ENCODE results near the gene CHST9.
"Not testable (repeated sequence)": the region's sequence is repeated elsewhere in the genome, so short reads cannot be mapped to it uniquely, and the experiment has no call there.

The CHST9 gene

DNA sequence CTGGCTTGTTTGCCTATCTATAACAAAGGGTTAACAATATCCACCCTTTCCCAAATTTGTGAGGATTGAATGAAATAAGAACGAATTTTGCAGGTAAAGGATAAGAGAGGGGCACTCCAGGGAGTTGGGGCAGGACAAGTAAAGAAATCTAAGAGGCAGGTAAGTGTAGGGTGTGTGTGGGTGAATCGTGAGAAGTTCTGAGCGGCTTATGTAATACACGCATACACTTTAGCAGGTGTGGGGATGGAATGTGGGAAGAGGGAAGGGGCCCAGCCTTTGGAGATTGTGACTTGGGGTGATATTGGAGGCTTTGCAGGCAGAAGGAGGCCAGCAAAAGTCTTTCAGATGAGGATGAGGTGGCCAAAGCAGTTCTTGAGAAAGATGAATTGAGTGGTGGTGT is 236.4 kb downstream of the CHST9 start:
- TF ChIP-seq, protein P1, sequence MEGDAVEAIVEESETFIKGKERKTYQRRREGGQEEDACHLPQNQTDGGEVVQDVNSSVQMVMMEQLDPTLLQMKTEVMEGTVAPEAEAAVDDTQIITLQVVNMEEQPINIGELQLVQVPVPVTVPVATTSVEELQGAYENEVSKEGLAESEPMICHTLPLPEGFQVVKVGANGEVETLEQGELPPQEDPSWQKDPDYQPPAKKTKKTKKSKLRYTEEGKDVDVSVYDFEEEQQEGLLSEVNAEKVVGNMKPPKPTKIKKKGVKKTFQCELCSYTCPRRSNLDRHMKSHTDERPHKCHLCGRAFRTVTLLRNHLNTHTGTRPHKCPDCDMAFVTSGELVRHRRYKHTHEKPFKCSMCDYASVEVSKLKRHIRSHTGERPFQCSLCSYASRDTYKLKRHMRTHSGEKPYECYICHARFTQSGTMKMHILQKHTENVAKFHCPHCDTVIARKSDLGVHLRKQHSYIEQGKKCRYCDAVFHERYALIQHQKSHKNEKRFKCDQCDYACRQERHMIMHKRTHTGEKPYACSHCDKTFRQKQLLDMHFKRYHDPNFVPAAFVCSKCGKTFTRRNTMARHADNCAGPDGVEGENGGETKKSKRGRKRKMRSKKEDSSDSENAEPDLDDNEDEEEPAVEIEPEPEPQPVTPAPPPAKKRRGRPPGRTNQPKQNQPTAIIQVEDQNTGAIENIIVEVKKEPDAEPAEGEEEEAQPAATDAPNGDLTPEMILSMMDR (IDR thresholded peaks at IDR 0.05; ENCODE audit: control insufficient read depth, extremely low read depth, insufficient read depth), result no peak
- H3K4me3 ChIP-seq (ENCODE audit: low read depth, low read length), result no peak overlapping the region
- DNase-seq (ENCODE audit: low read depth), result no peak

DNA sequence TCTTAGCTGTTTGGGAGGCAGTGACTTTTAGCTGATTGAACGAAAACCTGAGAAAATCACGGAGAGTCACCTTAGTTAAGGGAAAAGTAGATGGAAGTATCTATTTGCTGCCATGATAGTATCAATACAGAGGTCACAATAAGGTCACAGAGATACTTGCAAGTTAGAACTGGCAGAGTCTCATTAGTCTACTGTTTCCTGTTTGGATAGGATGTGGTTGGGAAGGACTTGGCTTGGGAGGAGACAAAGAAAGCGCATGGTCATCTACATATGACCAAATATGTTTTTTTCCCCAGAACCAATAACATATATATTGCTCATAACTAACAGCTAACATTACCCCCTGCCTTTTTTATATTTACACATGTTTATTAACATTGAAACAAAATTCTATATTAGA is 241.2 kb downstream of the CHST9 start:
- TF ChIP-seq, protein P1 (IDR thresholded peaks at IDR 0.05; ENCODE audit: control insufficient read depth, extremely low read depth, insufficient read depth), result no peak
- H3K4me3 ChIP-seq (ENCODE audit: low read depth, low read length), result no peak overlapping the region
- no peak for DNase-seq (ENCODE audit: low read depth)

DNA sequence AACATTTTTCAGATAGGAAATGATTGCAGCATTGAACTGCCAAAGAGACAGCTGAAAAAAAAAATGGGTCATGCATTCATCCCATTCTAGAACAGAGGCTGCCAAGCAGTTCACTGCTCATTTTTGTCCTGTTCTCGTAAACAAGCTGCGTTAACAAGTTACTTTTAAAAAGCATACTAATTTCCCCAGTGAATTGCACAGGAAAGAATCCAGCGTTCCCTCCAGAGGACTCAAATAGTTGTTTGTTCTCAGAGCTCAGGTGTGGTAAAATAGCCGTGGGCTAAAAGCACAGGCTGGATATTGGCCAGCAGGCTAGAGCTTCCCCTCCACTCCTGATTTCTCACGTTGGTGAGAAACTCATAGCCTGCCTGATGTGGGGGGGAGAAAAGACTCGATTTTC is 243.5 kb downstream of the CHST9 start:
- H3K4me3 ChIP-seq (ENCODE audit: low read depth, low read length), result no peak overlapping the region
- TF ChIP-seq, protein P1 (IDR thresholded peaks at IDR 0.05; ENCODE audit: control insufficient read depth, extremely low read depth, insufficient read depth), result no peak
- peak; percentile 53 for DNase-seq (ENCODE audit: low read depth)

DNA sequence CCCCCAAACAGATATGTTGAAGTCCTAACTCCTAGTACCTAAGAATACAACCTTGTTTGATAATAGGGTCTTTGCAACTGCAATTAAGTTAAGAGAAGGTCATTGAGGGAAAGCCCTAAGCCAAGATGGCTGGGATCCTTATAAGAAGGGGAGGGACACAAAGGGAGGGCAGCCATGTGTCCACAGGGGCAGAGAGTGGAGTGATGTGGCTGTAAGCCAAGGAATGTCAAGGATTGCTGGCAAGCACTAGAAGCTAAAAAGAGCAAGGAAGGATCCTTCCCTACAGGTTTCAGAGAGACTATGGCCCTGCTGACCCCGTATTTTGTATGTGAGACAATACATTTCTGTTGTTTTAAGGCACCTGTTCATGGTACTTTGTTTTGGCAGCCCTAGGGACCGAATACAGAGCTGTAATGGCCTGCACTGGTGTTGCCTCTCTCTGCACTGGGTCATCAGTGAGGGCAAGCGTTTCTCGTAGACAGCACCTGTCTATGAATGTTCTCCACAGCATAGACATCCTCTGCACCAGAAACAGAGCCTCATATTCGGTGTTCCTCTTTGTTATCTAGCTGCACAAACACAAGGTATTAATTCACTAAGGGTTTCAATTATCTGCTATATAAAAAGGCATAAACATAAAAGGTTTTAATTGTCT is 244.2 kb downstream of the CHST9 start:
- H3K4me3 ChIP-seq (ENCODE audit: low read depth, low read length), result no peak overlapping the region
- TF ChIP-seq, protein P1 (IDR thresholded peaks at IDR 0.05; ENCODE audit: control insufficient read depth, extremely low read depth, insufficient read depth), result no peak
- no peak for DNase-seq (ENCODE audit: low read depth)

DNA sequence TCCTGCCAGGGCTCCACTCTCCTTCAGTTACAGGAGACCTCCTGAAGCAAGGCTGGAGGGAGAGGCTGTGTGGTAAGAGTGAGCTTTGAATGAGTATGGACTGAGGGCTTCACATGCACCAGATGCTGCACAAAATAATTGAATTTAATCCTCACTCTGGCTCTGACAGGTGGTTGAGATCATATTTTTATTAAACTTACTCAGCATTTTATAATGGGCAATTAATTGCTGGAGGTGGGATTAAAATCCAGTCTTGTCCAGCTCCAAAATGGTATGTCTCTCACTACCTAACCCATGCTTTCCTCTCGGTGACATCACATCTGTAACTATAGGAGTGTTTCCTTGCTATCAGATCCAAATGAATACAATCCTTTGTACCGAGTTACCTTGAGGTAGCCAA is 253.4 kb downstream of the CHST9 start:
- TF ChIP-seq, protein P1 (IDR thresholded peaks at IDR 0.05; ENCODE audit: control insufficient read depth, extremely low read depth, insufficient read depth), result no peak
- no peak overlapping the region for H3K4me3 ChIP-seq (ENCODE audit: low read depth, low read length)
- no peak for DNase-seq (ENCODE audit: low read depth)

DNA sequence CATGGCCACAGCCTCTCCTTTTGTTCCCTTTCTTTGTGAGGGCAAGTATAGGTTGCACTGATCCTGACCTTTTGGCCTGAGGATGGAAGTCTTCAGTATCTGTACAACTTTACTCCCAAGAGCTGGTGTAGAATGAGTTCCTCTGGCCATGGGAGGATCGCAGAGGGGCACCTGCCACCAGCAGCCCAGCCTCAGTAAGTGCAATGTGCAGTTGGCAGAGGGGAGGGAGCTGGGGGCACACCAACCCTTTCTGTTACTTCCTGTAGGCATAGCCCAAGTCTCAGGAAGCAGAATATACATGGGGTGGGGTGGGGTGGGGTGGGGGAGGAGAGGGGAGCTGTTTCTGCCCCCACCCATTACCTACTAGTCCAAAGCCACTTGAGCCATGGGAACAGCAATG is 254.5 kb downstream of the CHST9 start:
- TF ChIP-seq, protein P1 (IDR thresholded peaks at IDR 0.05; ENCODE audit: control insufficient read depth, extremely low read depth, insufficient read depth), result no peak
- DNase-seq (ENCODE audit: low read depth), result no peak
- H3K4me3 ChIP-seq (ENCODE audit: low read depth, low read length), result no peak overlapping the region

DNA sequence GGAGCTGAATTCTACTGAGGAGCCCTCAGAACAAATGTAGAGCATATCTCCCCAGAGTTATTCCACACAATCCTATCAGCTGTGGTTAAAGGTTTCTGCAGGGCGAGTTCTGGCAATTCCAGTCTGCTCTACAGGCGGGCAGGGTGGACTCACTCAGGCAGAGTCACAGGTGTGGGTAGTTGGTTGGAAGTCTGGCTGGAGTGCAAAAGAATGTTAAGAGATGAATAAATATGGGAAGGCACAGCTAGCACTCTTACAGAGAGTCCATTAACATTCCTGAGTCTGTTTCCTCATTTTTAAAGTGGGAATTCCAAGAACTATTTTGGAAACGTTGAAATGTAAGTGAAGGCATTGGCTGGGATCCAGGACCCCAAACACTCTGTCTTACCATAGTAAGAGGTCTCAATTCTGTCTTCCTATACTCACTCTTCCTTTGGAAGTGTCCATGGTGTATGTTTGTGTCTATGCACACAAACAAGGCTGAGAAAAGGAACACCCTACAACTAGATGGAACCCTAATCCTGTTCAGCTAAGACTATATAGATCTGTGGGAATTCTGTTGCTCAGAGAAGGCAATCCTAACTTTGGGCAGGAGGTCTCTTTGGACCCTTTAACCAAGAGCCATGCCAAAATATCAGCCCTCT is 256.3 kb downstream of the CHST9 start:
- no peak overlapping the region for H3K4me3 ChIP-seq (ENCODE audit: low read depth, low read length)
- no peak for DNase-seq (ENCODE audit: low read depth)
- TF ChIP-seq, protein P1 (IDR thresholded peaks at IDR 0.05; ENCODE audit: control insufficient read depth, extremely low read depth, insufficient read depth), result no peak

DNA sequence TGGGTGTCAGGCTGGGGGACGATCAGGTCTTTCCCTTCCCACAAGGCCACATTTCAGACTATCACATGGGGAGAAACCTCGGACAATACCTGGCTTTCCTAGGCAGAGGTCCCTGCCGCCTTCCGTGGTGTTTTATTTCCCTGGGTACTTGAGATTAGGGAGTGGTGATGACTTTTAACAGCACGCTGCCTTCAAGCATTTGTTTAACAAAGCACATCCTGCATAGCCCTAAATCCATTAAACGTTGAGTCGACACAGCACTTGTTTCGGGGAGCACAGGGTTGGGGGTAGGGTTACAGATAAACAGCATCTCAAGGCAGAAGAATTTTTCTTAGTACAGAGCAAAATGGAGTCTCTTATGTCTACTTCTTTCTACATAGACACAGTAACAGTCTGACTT is 257.3 kb downstream of the CHST9 start:
- not testable (repeated sequence) for DNase-seq (ENCODE audit: low read depth); H3K4me3 ChIP-seq (ENCODE audit: low read depth, low read length)

Measured in LNCaP clone FGC (cell line).